ENCODE measurements around the gene DDX54.

- TF ChIP-seq CTCF (IDR thresholded peaks at IDR 0.05) (no peak), POLR2A (IDR thresholded peaks at IDR 0.05) (no peak), EP300 (IDR thresholded peaks at IDR 0.05) (no peak), POLR2AphosphoS5 (IDR thresholded peaks at IDR 0.05) (no peak)
Measured at GRCh38 chr12:113179023-113179422, 6.3 kb downstream of the DDX54 start.

Data from sigmoid colon (tissue), 4 donors.